Trophoblast cell (in vitro differentiated cells and primary cell): ENCODE data around the gene PRRT3.

Source experiments
- DNase-seq, 2 donors: peaks; one replicate each; pipeline ENCODE4 v3.0.0-alpha.2; 2016
- H2AFZ ChIP-seq: 2 replicates; pipeline ENCODE4 v1.6.1; 2013; ENCODE audit warnings: low read length, moderate library complexity, mild to moderate bottlenecking; ENCODE audit not compliant: insufficient read depth, poor library complexity
- H2AK5ac ChIP-seq: 2 replicates; pipeline ENCODE4 v1.6.1; 2013; ENCODE audit warnings: mild to moderate bottlenecking, low read length
- H2BK120ac ChIP-seq: 2 replicates; pipeline ENCODE4 v1.6.1; 2013; ENCODE audit warnings: low read length, mild to moderate bottlenecking, moderate library complexity; ENCODE audit not compliant: insufficient read depth, poor library complexity
- H2BK12ac ChIP-seq: 2 replicates; pipeline ENCODE4 v1.6.1; 2013; ENCODE audit warnings: mild to moderate bottlenecking, low read length, moderate library complexity
- H2BK5ac ChIP-seq: 2 replicates; pipeline ENCODE4 v1.6.1; 2013; ENCODE audit warnings: low read length, low read depth, moderate library complexity, mild to moderate bottlenecking; ENCODE audit not compliant: poor library complexity
- H3K14ac ChIP-seq: 2 replicates; pipeline ENCODE4 v1.6.1; 2013; ENCODE audit warnings: mild to moderate bottlenecking, low read length
- H3K18ac ChIP-seq: 2 replicates; pipeline ENCODE4 v1.6.1; 2013; ENCODE audit warnings: mild to moderate bottlenecking, low read length
- H3K23ac ChIP-seq: 2 replicates; pipeline ENCODE4 v1.6.1; 2013; ENCODE audit warnings: low read length
- H3K27ac ChIP-seq: 2 replicates; pipeline ENCODE4 v1.5.1; 2013; ENCODE audit warnings: low read depth, mild to moderate bottlenecking, inconsistent platforms, low read length, moderate library complexity
- H3K27me3 ChIP-seq: 2 replicates; pipeline ENCODE4 v1.6.1; 2013; ENCODE audit warnings: inconsistent platforms, mild to moderate bottlenecking, low read length, moderate library complexity; ENCODE audit not compliant: insufficient read depth
- H3K36me3 ChIP-seq, 2 experiments: 1 replicate in 1 of 2; 2 replicates in 1 of 2; pipeline ENCODE4 v1.6.1; 2013; ENCODE audit warnings: low read length in 2 of 2, mild to moderate bottlenecking in 2 of 2, moderate library complexity in 1 of 2; ENCODE audit not compliant: insufficient read depth in 2 of 2, control insufficient read depth in 1 of 2
- H3K4ac ChIP-seq: 2 replicates; pipeline ENCODE4 v1.6.1; 2013; ENCODE audit warnings: low read depth, mild to moderate bottlenecking, low read length, moderate library complexity
- H3K4me1 ChIP-seq, 2 experiments: 1 replicate in 1 of 2; 2 replicates in 1 of 2; pipeline ENCODE4 v1.6.1; 2013; ENCODE audit warnings: low read length in 2 of 2, mild to moderate bottlenecking in 2 of 2, moderate library complexity in 1 of 2; ENCODE audit not compliant: insufficient read depth in 2 of 2, control insufficient read depth in 1 of 2
- H3K4me2 ChIP-seq: 2 replicates; pipeline ENCODE4 v1.6.1; 2013; ENCODE audit warnings: inconsistent platforms, mild to moderate bottlenecking, low read length, moderate library complexity
- H3K4me3 ChIP-seq: 2 replicates; pipeline ENCODE4 v1.5.1; 2013; ENCODE audit warnings: mild to moderate bottlenecking, low read depth, low read length, inconsistent platforms
- H3K79me1 ChIP-seq: one replicate; pipeline ENCODE4 v1.6.1; 2013; ENCODE audit warnings: low read length
- H3K79me2 ChIP-seq: 2 replicates; pipeline ENCODE4 v1.6.1; 2013; ENCODE audit warnings: low read length, mild to moderate bottlenecking; ENCODE audit not compliant: control insufficient read depth, insufficient read depth, poor library complexity
- H3K9ac ChIP-seq: 2 replicates; pipeline ENCODE4 v1.6.1; 2013; ENCODE audit warnings: mild to moderate bottlenecking, low read length
- H3K9me3 ChIP-seq: 2 replicates; pipeline ENCODE4 v1.6.1; 2013; ENCODE audit warnings: low read depth, mild to moderate bottlenecking, control low read depth, inconsistent platforms, low read length; ENCODE audit not compliant: insufficient read depth
- H4K12ac ChIP-seq: 2 replicates; pipeline ENCODE4 v1.6.1; 2013; ENCODE audit warnings: low read depth, mild to moderate bottlenecking, low read length, moderate library complexity
- H4K8ac ChIP-seq: 2 replicates; pipeline ENCODE4 v1.6.1; 2013; ENCODE audit warnings: low read depth, mild to moderate bottlenecking, low read length, moderate library complexity
- H4K91ac ChIP-seq: one replicate; pipeline ENCODE4 v1.6.1; 2013; ENCODE audit warnings: low read depth, mild to moderate bottlenecking, low read length, moderate library complexity
- WGBS: extraction: QIAGEN DNeasy Blood & Tissue Kit; methylation state at CpG from one replicate; pipeline ENCODE4 v1.1.7; 2013; ENCODE audit warnings: missing lambda C conversion rate; ENCODE audit not compliant: insufficient read length, insufficient coverage; ENCODE audit errors: extremely low coverage; 5-methylcytosine and 5-hydroxymethylcytosine counted together

Gene PRRT3

GRCh38 chr3:9949626-9950025, 2.6 kb downstream of the PRRT3 start:
- H3K79me2 ChIP-seq, result peaks cover 2% of the 10 kb centered on the region
- H4K8ac ChIP-seq, result no peak overlapping the region
- H3K4me3 ChIP-seq, result no peak overlapping the region
- H3K9ac ChIP-seq, result no peak overlapping the region
- H2AFZ ChIP-seq, result no peak overlapping the region
- no CpG with 5 or more reads among the region's 9 CpGs for WGBS
- H4K91ac ChIP-seq, result no peak overlapping the region
- H3K4me1 ChIP-seq, result peaks cover 12 to 22% of the 10 kb centered on the region in 2 experiments
- peaks cover 8% of the 10 kb centered on the region for H3K79me1 ChIP-seq
- H3K23ac ChIP-seq, result no peak overlapping the region
- peaks cover 5% of the 10 kb centered on the region for H3K27me3 ChIP-seq
- H2BK5ac ChIP-seq, result no peak overlapping the region
- no peak overlapping the region for H4K12ac ChIP-seq
- no peak overlapping the region for H3K4me2 ChIP-seq
- H3K18ac ChIP-seq, result no peak overlapping the region
- H2BK12ac ChIP-seq, result no peak overlapping the region
- no peak overlapping the region for H2AK5ac ChIP-seq
- no peak for DNase-seq
- no peak overlapping the region for H3K4ac ChIP-seq
- H3K14ac ChIP-seq, result no peak overlapping the region
- no peak overlapping the region for H2BK120ac ChIP-seq
- no peaks in the 10 kb centered on the region for H3K36me3 ChIP-seq
- H3K27ac ChIP-seq, result no peak overlapping the region
- H3K9me3 ChIP-seq, result no peaks in the 10 kb centered on the region

- Histone ChIP-seq H3K36me3 (peaks cover 0 to 4% of the 10 kb centered on the region in 2 experiments), H3K4me3 (no peak overlapping the region), H3K27ac (no peak overlapping the region), H4K91ac (no peak overlapping the region), H3K14ac (no peak overlapping the region), H3K9me3 (no peaks in the 10 kb centered on the region), H2AFZ (no peak overlapping the region), H3K4me1 (peaks cover 12 to 22% of the 10 kb centered on the region in 2 experiments), H4K12ac (no peak overlapping the region), H4K8ac (no peak overlapping the region), H3K4ac (no peak overlapping the region), H2BK5ac (no peak overlapping the region), H2BK12ac (no peak overlapping the region), H3K4me2 (no peak overlapping the region), H3K23ac (no peak overlapping the region), H3K79me2 (peaks cover 2% of the 10 kb centered on the region), H2BK120ac (no peak overlapping the region), H3K27me3 (peaks cover 5% of the 10 kb centered on the region), H3K18ac (no peak overlapping the region), H3K79me1 (peaks cover 8% of the 10 kb centered on the region), H2AK5ac (no peak overlapping the region), H3K9ac (no peak overlapping the region)
- no CpG with 5 or more reads among the region's 7 CpGs for WGBS
- no peak for DNase-seq
These were observed 3.1 kb downstream of the PRRT3 start for GRCh38 chr3:9949115-9949514.

GRCh38 chr3:9948586-9948985, 3.6 kb downstream of the PRRT3 start:
- DNase-seq, result no peak
- Histone ChIP-seq H3K4ac (no peak overlapping the region), H2BK5ac (no peak overlapping the region), H3K27ac (no peak overlapping the region), H3K79me1 (peaks cover 8% of the 10 kb centered on the region), H3K14ac (no peak overlapping the region), H4K12ac (no peak overlapping the region), H3K4me3 (no peak overlapping the region), H3K79me2 (peaks cover 2% of the 10 kb centered on the region), H4K91ac (no peak overlapping the region), H2BK12ac (no peak overlapping the region), H3K9ac (no peak overlapping the region), H2BK120ac (no peak overlapping the region), H4K8ac (no peak overlapping the region), H3K4me2 (no peak overlapping the region), H3K36me3 (peaks cover under 1 to 7% of the 10 kb centered on the region in 2 experiments), H2AK5ac (no peak overlapping the region), H3K27me3 (peaks cover 5% of the 10 kb centered on the region), H2AFZ (no peak overlapping the region), H3K18ac (no peak overlapping the region), H3K23ac (no peak overlapping the region), H3K4me1 (peaks cover 12 to 22% of the 10 kb centered on the region in 2 experiments), H3K9me3 (no peaks in the 10 kb centered on the region)
- no CpG with 5 or more reads among the region's 3 CpGs for WGBS

- Histone ChIP-seq H3K79me2 (peaks cover 2% of the 10 kb centered on the region), H2AK5ac (peak overlapping the region; percentile 23), H2AFZ (peak overlapping the region; percentile 86), H3K79me1 (peaks cover 8% of the 10 kb centered on the region), H4K12ac (peak overlapping the region; percentile 71), H3K14ac (peak overlapping the region; percentile 23), H3K27me3 (peaks cover 5% of the 10 kb centered on the region), H3K18ac (peak overlapping the region; percentile 24), H3K4me2 (peak overlapping the region; percentile 81), H3K4ac (no peak overlapping the region), H3K9ac (no peak overlapping the region), H3K4me3 (peak overlapping the region; percentile 76), H4K91ac (peak overlapping the region; percentile 30), H3K23ac (no peak overlapping the region), H3K27ac (no peak overlapping the region), H2BK120ac (peak overlapping the region; percentile 20), H3K4me1 (peaks cover 12 to 20% of the 10 kb centered on the region in 2 experiments), H3K9me3 (no peaks in the 10 kb centered on the region), H3K36me3 (peaks cover 12 to 18% of the 10 kb centered on the region in 2 experiments), H2BK5ac (no peak overlapping the region), H2BK12ac (no peak overlapping the region), H4K8ac (peak overlapping the region; percentile 88)
- no CpG with 5 or more reads among the region's 86 CpGs for WGBS
- peak in 1 of 2 donors; percentile 56 for DNase-seq
These were observed 4.9 kb downstream of the PRRT3 start for GRCh38 chr3:9947025-9947995.
